Measurements from ENCODE around the gene FGFBP3.

FGFBP3 gene

GRCh38 chr10:91856637-91857036, 52.6 kb downstream of the FGFBP3 start:
- H3K9me3 ChIP-seq (ENCODE audit: control insufficient read depth, low read length), result no peaks in the 10 kb centered on the region
- H3K4me3 ChIP-seq (ENCODE audit: extremely low read depth, insufficient read depth, low read length, poor library complexity, severe bottlenecking), result no peak overlapping the region
- H3K4me1 ChIP-seq (ENCODE audit: control insufficient read depth, insufficient read depth, low read length, poor library complexity, severe bottlenecking), result no peaks in the 10 kb centered on the region
- 94% methylated on average over 2 of the region's 6 CpGs for WGBS, 2 experiments (ENCODE audit: insufficient coverage in 2 of 2)
- H3K36me3 ChIP-seq (ENCODE audit: control insufficient read depth, insufficient read depth, low read length), result peaks cover 62% of the 10 kb centered on the region
- no peak overlapping the region for H3K27ac ChIP-seq (ENCODE audit: low read depth, low read length, severe bottlenecking)

All from mesodermal cell (in vitro differentiated cells).